IgD-negative memory B cell (primary cell): ENCODE results near the gene AP4B1. TPM values are rescaled to one million over a fixed set of nuclear protein-coding genes. Genes with fewer than 3 reads are reported as not detected.
A peak's percentile ranks its signal among the peaks of the same experiment; 100 is the strongest.
"Not testable (repeated sequence)": the region's sequence is repeated elsewhere in the genome, so short reads cannot be mapped to it uniquely, and the experiment has no call there.

Source experiments
- H3K27ac Mint-ChIP-seq, 3 donors: one replicate each; pipeline ENCODE4 v1.8.0; 2020 to 2022; ENCODE audit warnings: mild to moderate bottlenecking in 3 of 3, mixed read lengths in 3 of 3, moderate library complexity in 1 of 3
- H3K27me3 Mint-ChIP-seq: one replicate; pipeline ENCODE4 v1.8.0; 2021; ENCODE audit warnings: mixed read lengths
- H3K36me3 Mint-ChIP-seq: one replicate; pipeline ENCODE4 v1.8.0; 2020; ENCODE audit warnings: mild to moderate bottlenecking, mixed read lengths
- H3K4me1 Mint-ChIP-seq, 3 donors: one replicate each; pipeline ENCODE4 v1.8.0; 2020 to 2022; ENCODE audit warnings: mixed read lengths in 3 of 3, mild to moderate bottlenecking in 1 of 3
- H3K4me3 Mint-ChIP-seq, 4 donors: one replicate each; pipeline ENCODE4 v1.8.0; 2020 to 2022; ENCODE audit warnings: mild to moderate bottlenecking in 4 of 4, mixed read lengths in 4 of 4, moderate library complexity in 3 of 4
- H3K9me3 Mint-ChIP-seq, 3 donors: one replicate each; pipeline ENCODE4 v1.8.0; 2020 to 2021; ENCODE audit warnings: mixed read lengths in 3 of 3, mild to moderate bottlenecking in 1 of 3
- polyA plus RNA-seq: library from polyadenylated mRNA; unstranded; fragments of 300-500 nt; fragmentation: Illumina TruSeq; gene quantifications from one replicate; pipeline ENCODE4 v1.2.3, GENCODE V29; 2021

AP4B1 gene
- 13.2 TPM for polyA plus RNA-seq

DNA sequence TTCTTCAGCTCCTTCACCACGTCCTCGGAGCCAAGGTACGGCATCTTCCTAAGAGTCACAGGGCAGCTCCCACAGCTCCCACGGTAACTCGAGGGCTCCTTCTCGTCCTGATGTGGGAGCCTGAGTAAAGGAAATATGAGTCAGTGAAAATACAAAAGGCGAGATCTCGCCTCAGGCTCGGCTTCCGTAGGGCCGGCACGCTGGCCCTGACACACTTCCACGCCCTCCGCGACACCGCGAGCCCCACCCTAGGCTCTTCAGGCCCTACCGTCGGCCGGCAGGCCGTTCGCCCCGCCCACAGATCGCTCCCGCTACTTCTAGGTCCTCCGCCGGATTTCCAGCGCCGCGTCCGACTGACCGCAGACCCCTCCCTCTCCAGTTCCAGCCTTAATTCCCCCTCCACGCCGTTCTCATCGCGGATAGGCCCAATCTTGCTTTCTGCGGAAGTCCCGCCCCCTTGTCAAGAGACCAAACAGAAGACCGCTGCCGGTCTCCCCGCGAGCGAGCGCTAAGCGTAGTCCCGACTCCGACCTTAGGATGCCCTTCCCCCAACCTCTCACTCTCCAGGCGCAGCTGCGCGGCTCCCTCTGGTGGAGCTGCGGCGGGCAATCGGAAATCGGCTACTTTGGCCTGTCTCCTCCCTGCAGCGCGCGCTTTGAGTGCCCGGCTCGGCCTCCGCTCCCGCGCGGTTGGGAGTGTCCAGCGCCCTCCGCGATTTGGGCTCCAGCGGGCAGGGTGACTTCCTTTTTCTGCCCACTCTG lies at the start of gene AP4B1, which contains the start of gene DCLRE1B:
AP4B1 (minus strand) TSS at position 126 of the 761 bp plus-strand sequence; CDS start at position 44, 82 bp downstream.
DCLRE1B (plus strand) TSS at position 653 of the 761 bp plus-strand sequence. CDS start 261 bp downstream, outside the sequence.
- Mint-ChIP-seq H3K27me3 (no peaks in the 10 kb centered on the region), H3K4me1 (peaks cover 24 to 30% (median 30%) of the 10 kb centered on the region in 3 donors), H3K36me3 (peaks cover 10% of the 10 kb centered on the region), H3K27ac (peak within 1 kb of the TSS; percentile 91 to 100 (median 98)), H3K4me3 (peak within 1 kb of the TSS; percentile 92 to 100 (median 98)), H3K9me3 (no peaks in the 10 kb centered on the region)

DNA sequence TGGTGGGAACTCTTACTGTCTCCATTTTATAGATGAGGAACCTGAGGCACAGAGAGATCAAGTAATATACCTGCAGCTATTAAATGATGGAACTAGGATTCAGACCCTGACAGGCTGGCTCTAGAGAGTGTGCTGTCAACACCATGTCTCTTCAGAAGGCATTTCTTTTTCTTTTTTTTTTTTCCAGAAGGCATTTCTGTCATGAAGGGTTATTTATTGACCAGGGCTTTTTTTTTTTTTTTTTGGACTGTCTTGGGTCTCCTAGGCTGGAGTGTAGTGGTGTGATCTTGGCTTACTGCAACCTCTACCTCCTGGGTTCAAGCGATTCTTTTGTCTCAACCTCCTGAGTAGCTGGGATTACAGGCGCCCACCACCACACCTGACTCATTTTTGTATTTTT lies 47.1 kb upstream of the AP4B1 start:
- peaks cover 2% of the 10 kb centered on the region for H3K36me3 Mint-ChIP-seq

DNA sequence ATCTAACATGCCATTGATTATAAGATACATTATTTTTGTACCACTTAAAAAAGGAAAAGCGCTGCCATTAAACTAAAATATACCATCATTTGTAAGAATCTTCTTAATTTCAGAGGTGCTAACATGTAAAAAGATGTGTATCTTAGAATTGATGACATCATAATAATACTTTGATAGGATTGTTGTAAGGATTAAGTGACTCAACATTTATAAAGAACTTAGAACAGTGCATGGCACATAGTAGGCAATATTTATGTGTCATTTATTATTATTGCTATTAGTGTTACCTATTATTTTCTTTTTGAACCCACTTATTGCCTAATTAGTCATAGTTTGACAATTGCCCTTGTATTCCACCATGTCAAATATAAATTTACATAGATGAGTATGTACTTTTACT lies 46.3 kb upstream of the AP4B1 start:
- Mint-ChIP-seq H3K27ac (no peak overlapping the region), H3K27me3 (no peaks in the 10 kb centered on the region), H3K36me3 (peaks cover 2% of the 10 kb centered on the region), H3K4me3 (no peak overlapping the region), H3K9me3 (no peaks in the 10 kb centered on the region), H3K4me1 (peaks cover 20 to 27% (median 26%) of the 10 kb centered on the region in 3 donors)

More for the DNA sequence above, 47.1 kb upstream of the AP4B1 start:
- peaks cover 12 to 19% (median 18%) of the 10 kb centered on the region in 3 donors for H3K4me1 Mint-ChIP-seq
- H3K9me3 Mint-ChIP-seq: no peaks in the 10 kb centered on the region
- no peaks in the 10 kb centered on the region for H3K27me3 Mint-ChIP-seq
- peak overlapping the region in 1 of 3 donors; percentile 16 for H3K27ac Mint-ChIP-seq
- no peak overlapping the region for H3K4me3 Mint-ChIP-seq

DNA sequence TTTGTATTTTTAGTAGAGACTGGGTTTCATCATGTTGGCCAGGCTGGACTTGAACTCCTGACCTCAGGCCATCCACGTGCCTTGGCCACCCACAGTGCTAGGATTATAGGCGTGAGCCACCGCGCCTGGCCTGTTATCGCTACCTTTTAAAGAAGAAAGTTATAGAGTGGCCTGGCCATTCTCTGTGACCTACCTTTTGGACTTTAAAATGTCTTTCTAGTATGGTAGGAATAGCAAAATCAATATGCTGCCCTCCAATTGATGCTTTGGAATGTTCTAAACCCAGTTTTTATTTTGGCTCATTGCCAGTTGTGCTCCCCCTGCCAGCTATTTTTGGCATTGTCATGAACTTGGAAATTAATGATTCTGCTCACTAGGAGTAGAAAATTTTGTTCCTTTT lies 44.4 kb upstream of the AP4B1 start:
- no peak overlapping the region for H3K4me3 Mint-ChIP-seq
- no peaks in the 10 kb centered on the region for H3K9me3 Mint-ChIP-seq
- H3K36me3 Mint-ChIP-seq: peaks cover 2% of the 10 kb centered on the region
- no peaks in the 10 kb centered on the region for H3K27me3 Mint-ChIP-seq
- H3K4me1 Mint-ChIP-seq: peaks cover 23 to 30% (median 25%) of the 10 kb centered on the region in 3 donors
- peak overlapping the region in 1 of 3 donors; percentile 47 for H3K27ac Mint-ChIP-seq

DNA sequence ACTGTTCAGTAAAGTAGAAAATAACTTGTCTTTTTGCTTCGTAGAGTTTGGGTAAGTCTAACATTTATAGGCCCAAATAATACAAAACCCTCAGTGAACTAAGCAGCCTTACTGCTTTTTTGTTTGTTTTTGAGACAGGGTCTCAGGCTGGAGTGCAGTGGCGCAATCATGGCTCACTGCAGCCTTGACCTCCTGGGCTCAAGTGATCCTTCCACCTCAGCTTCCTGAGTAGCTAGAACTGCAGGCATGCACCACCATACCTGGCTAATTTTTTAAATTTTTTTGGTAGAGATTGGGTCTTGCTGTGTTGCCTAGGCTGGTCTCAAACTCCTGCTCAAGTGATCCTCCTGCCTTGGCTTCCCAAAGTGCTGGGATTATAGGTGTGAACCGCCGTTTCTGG lies 43.6 kb upstream of the AP4B1 start:
- not testable (repeated sequence) for H3K4me3 Mint-ChIP-seq, H3K36me3 Mint-ChIP-seq, H3K9me3 Mint-ChIP-seq, H3K27me3 Mint-ChIP-seq
- peaks cover 25 to 30% (median 25%) of the 10 kb centered on the region in 3 donors for H3K4me1 Mint-ChIP-seq
- peak overlapping the region in 2 of 3 donors; percentile 5 to 67 for H3K27ac Mint-ChIP-seq

DNA sequence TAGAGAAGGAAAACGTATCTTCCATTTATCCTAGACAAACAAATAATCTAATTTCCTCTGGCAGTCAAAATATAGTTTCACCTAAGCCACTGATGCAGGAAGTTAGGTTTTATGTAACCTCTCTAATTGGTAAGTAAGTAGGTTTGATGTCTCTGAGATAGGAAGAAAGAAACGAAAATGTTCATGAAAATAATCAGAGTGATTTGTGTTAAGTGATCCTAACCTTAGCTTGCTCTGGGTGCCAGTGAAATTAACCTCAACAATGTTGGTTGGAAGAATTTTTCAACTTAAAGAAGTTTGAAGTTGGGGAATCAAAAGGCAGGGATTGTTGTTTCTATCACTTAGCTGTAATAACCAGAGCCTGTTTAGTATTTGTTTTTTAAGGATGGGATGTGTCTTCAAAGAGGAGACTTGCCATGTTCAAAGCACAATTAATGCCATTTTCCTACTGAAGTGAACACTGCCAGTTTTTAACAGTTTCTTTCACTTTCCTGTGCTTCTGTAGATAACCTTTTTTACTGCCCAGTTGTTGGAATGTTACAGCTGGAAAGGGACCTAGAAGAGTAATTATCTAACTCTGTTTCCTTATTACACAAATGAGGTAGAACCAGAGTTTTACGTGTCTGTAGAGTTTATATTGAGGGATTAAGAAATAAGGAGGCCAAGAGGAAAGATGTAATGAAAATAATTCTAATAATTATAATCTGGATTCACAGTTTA lies 42.9 kb upstream of the AP4B1 start:
- H3K4me1 Mint-ChIP-seq: peaks cover 23 to 30% (median 25%) of the 10 kb centered on the region in 3 donors
- H3K27ac Mint-ChIP-seq: peak overlapping the region in 2 of 3 donors; percentile 67 to 80
- no peaks in the 10 kb centered on the region for H3K9me3 Mint-ChIP-seq
- H3K36me3 Mint-ChIP-seq: peaks cover 6% of the 10 kb centered on the region
- H3K27me3 Mint-ChIP-seq: no peaks in the 10 kb centered on the region
- H3K4me3 Mint-ChIP-seq: peak overlapping the region in 1 of 4 donors; percentile 43

DNA sequence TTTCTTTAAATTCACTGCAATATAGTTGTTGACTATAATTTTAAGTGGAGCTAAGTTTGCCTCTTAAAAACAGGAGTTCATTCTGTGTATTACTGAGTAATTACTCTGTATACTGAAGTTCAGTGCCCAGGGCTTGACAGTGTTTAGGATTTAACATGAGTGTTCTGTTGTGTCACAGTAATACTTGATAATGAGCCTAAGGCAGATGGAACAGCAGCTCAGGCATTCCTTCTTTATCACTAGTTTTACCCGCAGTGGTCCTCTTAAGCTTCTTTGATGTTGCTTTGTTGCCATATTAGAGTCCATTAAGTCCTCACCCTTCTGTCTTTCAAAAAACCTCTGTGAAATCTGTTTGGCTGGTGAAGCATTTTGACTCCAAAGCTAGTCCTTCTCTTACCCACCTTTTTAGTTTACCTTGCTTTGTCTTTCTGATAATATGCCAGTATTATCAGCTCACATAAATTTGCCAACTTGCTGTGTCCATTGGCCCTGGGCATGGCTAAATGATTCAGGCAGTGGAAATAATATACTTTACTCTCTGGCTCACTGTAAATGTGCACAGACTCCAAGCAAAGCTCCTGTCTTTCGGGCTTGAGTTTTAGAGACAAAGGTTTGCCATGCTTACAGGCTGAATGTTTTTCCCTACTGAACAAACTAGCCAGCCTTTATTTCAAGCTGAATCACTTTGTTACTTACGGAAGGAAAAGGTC lies 42.2 kb upstream of the AP4B1 start:
- peak overlapping the region in 2 of 3 donors; percentile 50 to 80 for H3K27ac Mint-ChIP-seq
- peaks cover 26 to 30% (median 27%) of the 10 kb centered on the region in 3 donors for H3K4me1 Mint-ChIP-seq
- no peaks in the 10 kb centered on the region for H3K27me3 Mint-ChIP-seq
- H3K9me3 Mint-ChIP-seq: no peaks in the 10 kb centered on the region
- H3K4me3 Mint-ChIP-seq: peak overlapping the region in 1 of 4 donors; percentile 43
- H3K36me3 Mint-ChIP-seq: peaks cover 8% of the 10 kb centered on the region

DNA sequence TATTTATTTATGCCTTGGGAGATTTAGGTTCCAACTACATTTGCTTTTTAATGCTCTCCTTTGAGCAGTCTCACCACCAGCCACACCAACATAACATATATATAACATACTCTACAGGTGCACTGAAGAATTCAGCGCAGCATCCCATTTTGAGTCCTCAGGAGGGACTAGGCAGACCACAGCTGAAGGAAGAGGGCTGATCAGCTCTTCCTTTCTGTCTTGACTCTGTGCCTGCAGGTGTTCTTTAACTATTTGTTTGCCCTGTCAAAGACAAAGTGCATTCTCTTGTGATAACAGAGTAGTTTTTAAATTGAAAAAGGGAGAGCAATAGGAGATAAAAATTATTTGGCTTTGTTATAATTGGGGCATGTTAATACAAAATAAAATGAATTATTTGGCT lies 41.5 kb upstream of the AP4B1 start:
- H3K36me3 Mint-ChIP-seq: peaks cover 8% of the 10 kb centered on the region
- peak overlapping the region in 2 of 4 donors; percentile 15 to 87 for H3K4me3 Mint-ChIP-seq
- H3K27ac Mint-ChIP-seq: peak overlapping the region; percentile 2 to 82 (median 17)
- H3K9me3 Mint-ChIP-seq: no peaks in the 10 kb centered on the region
- H3K27me3 Mint-ChIP-seq: no peaks in the 10 kb centered on the region
- H3K4me1 Mint-ChIP-seq: peaks cover 26 to 30% (median 27%) of the 10 kb centered on the region in 3 donors

DNA sequence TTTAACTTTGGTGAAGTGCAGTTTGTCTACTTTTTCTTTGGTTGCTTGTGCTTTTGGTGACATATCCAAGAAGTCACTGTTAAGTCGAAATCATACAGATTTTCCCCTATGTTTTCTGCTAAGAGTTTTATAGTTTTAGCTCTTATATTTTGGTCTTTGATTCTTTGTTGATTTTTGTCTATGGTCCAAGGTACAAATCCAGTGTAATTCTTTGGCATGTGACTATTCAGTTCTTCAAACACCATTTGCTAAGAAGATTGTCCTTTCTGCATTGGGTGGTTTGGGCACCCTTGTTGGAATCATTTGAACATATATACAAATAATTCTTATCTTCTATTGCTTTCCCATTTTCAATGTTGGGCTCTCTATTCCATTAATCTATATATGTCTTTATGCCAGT lies 40.7 kb upstream of the AP4B1 start:
- H3K4me1 Mint-ChIP-seq: peaks cover 26 to 33% (median 33%) of the 10 kb centered on the region in 3 donors
- H3K4me3 Mint-ChIP-seq: no peak overlapping the region
- H3K9me3 Mint-ChIP-seq: no peaks in the 10 kb centered on the region
- H3K36me3 Mint-ChIP-seq: peaks cover 6% of the 10 kb centered on the region
- no peaks in the 10 kb centered on the region for H3K27me3 Mint-ChIP-seq
- H3K27ac Mint-ChIP-seq: peak overlapping the region in 1 of 3 donors; percentile 71

DNA sequence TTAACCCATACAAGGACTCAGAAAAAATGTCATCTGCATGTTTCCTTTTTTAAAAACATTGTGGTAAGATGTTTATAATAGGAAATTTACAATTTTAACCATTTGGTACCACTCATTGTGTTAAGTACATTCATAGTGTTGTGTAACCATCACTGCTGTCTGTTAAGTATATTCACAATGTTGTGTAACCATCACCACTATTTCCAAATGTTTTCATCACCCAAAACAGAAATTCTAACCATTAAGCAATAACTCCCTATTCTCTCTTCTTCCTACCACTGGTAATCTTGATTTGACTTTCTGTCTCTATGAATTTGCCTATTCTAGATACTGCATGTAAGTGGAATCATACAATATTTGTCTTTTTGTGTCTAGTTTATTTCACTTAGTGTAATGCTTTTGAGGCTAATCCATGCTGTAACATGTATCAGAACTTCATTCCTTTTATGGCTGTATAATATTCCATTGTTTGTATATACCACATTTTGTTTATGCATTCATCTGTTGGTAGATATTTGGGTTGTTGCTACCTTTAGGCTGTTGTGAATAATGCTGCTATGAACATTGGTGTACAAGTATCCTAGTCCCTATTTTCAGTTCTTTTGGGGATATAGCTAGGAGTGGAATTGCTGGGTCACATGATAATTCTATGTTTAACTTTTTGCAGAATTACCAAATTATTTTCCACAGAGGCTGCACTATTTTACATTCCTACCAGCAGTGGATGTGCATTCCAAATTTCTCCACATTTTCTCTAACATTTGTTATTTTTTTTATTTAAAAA lies 38.6 kb upstream of the AP4B1 start:
- Mint-ChIP-seq H3K4me1 (peaks cover 33 to 41% (median 40%) of the 10 kb centered on the region in 3 donors), H3K4me3 (no peak overlapping the region), H3K36me3 (peaks cover 6% of the 10 kb centered on the region), H3K9me3 (no peaks in the 10 kb centered on the region), H3K27me3 (no peaks in the 10 kb centered on the region), H3K27ac (peak overlapping the region in 1 of 3 donors; percentile 54)

DNA sequence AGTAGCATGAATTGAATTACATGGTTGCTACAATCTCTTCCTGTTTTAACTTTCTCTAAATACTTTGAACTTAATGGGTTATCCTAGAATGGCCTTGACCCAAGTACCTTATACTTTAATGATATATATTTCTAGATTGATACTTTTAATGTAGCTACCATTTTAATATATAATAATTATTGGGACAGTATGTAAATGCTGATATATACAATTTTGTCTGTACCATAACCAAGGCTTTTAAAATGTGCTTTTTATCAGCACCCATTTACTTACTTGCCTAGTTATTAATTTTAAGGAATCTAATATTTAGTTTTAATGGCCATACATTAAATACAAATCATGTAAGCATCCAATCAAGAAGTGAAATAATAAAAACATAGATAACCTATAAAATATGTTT lies 37.9 kb upstream of the AP4B1 start:
- peaks cover 6% of the 10 kb centered on the region for H3K36me3 Mint-ChIP-seq
- no peaks in the 10 kb centered on the region for H3K9me3 Mint-ChIP-seq
- H3K27ac Mint-ChIP-seq: no peak overlapping the region
- H3K4me3 Mint-ChIP-seq: no peak overlapping the region
- peaks cover 38 to 41% (median 41%) of the 10 kb centered on the region in 3 donors for H3K4me1 Mint-ChIP-seq
- H3K27me3 Mint-ChIP-seq: no peaks in the 10 kb centered on the region

DNA sequence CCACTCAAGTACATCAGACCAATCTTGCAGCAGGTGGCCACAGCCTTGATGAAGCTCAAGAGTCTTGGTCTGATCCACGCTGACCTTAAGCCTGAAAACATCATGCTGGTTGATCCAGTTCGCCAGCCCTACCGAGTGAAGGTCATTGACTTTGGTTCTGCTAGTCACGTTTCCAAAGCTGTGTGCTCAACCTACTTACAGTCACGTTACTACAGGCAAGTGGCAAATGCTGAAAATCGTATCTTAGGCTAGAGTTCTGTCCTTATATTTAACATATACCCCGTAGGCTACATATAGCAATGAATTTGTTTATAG lies 36.6 kb upstream of the AP4B1 start:
- H3K4me3 Mint-ChIP-seq: peak overlapping the region in 1 of 4 donors; percentile 31
- H3K36me3 Mint-ChIP-seq: peaks cover 8% of the 10 kb centered on the region
- H3K4me1 Mint-ChIP-seq: peaks cover 31 to 37% (median 34%) of the 10 kb centered on the region in 3 donors

DNA sequence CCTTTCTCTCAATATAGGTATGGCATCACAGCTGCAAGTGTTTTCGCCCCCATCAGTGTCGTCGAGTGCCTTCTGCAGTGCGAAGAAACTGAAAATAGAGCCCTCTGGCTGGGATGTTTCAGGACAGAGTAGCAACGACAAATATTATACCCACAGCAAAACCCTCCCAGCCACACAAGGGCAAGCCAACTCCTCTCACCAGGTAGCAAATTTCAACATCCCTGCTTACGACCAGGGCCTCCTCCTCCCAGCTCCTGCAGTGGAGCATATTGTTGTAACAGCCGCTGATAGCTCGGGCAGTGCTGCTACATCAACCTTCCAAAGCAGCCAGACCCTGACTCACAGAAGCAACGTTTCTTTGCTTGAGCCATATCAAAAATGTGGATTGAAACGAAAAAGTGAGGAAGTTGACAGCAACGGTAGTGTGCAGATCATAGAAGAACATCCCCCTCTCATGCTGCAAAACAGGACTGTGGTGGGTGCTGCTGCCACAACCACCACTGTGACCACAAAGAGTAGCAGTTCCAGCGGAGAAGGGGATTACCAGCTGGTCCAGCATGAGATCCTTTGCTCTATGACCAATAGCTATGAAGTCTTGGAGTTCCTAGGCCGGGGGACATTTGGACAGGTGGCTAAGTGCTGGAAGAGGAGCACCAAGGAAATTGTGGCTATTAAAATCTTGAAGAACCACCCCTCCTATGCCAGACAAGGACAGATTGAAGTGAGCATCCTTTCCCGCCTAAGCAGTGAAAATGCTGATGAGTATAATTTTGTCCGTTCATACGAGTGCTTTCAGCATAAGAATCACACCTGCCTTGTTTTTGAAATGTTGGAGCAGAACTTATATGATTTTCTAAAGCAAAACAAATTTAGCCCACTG lies 36.0 kb upstream of the AP4B1 start:
- H3K4me3 Mint-ChIP-seq: peak overlapping the region in 2 of 4 donors; percentile 44 to 61
- no peaks in the 10 kb centered on the region for H3K27me3 Mint-ChIP-seq
- peaks cover 8% of the 10 kb centered on the region for H3K36me3 Mint-ChIP-seq
- peaks cover 32 to 38% (median 33%) of the 10 kb centered on the region in 3 donors for H3K4me1 Mint-ChIP-seq
- peak overlapping the region; percentile 29 to 82 (median 79) for H3K27ac Mint-ChIP-seq
- H3K9me3 Mint-ChIP-seq: no peaks in the 10 kb centered on the region

More for the DNA sequence above, 36.6 kb upstream of the AP4B1 start:
- no peaks in the 10 kb centered on the region for H3K9me3 Mint-ChIP-seq
- peak overlapping the region in 2 of 3 donors; percentile 29 to 82 for H3K27ac Mint-ChIP-seq
- H3K27me3 Mint-ChIP-seq: no peaks in the 10 kb centered on the region
